OCI-LY7 (cell line): Measurements from ENCODE around the gene C20orf141. TPM values are rescaled to one million over a fixed set of nuclear protein-coding genes. Genes with fewer than 3 reads are reported as not detected.

Source experiments
- BruUV-seq: library from RNA; stranded (reverse); fragments of 400-500 nt; replicated peaks from 2 replicates; lab custom pipeline; 2021; lab: Mats Ljungman, UMichigan
- CTCF ChIA-PET: fragments of 300-600 bp; sonication (Branson Sonifier 250); formaldehyde crosslinking; loops from one replicate; lab custom pipeline; 2022; ENCODE audit warnings: antibody characterized with exemption; ENCODE audit not compliant: unreplicated experiment; lab: Charles Lee
- POLR2A ChIA-PET: fragments of 300-600 bp; sonication (Branson Sonifier 250); formaldehyde crosslinking; loops from one replicate; lab custom pipeline; 2022; ENCODE audit warnings: antibody characterized with exemption; lab: Charles Lee
- DNase-seq: peaks from one replicate; pipeline ENCODE4 v3.0.0-alpha.2; 2015; ENCODE audit warnings: low spot score
- H2AFZ ChIP-seq: fragments of 200-600 bp; sonication (generic), shearing (Covaris generic); 2 replicates; pipeline ENCODE4 v1.6.1; 2014; ENCODE audit warnings: mild to moderate bottlenecking, antibody characterized with exemption, low read length, moderate library complexity
- H3K27ac ChIP-seq: fragments of 200-600 bp; sonication (generic); 2 replicates; pipeline ENCODE4 v1.5.1; 2014; ENCODE audit warnings: mixed run types, low read depth, mild to moderate bottlenecking, moderate library complexity, low read length, inconsistent platforms; ENCODE audit not compliant: poor library complexity, severe bottlenecking
- H3K36me3 ChIP-seq: fragments of 200-600 bp; sonication (generic); 2 replicates; pipeline ENCODE4 v1.6.1; 2014; ENCODE audit warnings: mild to moderate bottlenecking, antibody characterized with exemption, low read length, moderate library complexity, mixed read lengths; ENCODE audit not compliant: insufficient read depth
- H3K4me1 ChIP-seq: fragments of 200-600 bp; sonication (generic); 2 replicates; pipeline ENCODE4 v1.5.1; 2014; ENCODE audit warnings: mild to moderate bottlenecking, low read length; ENCODE audit not compliant: insufficient read depth, poor library complexity, severe bottlenecking
- H3K4me2 ChIP-seq: fragments of 200-600 bp; sonication (generic); 2 replicates; pipeline ENCODE4 v1.6.1; 2014; ENCODE audit warnings: mild to moderate bottlenecking, low read length
- H3K4me3 ChIP-seq: fragments of 200-600 bp; sonication (generic); 2 replicates; pipeline ENCODE4 v1.5.1; 2014; ENCODE audit warnings: mild to moderate bottlenecking, low read depth, low read length; ENCODE audit not compliant: poor library complexity, severe bottlenecking
- H3K79me2 ChIP-seq: fragments of 200-600 bp; sonication (generic); 2 replicates; pipeline ENCODE4 v1.6.1; 2016; ENCODE audit warnings: low read depth, mild to moderate bottlenecking, low read length, moderate library complexity, mixed read lengths; ENCODE audit not compliant: insufficient read depth
- H3K9me2 ChIP-seq: fragments of 200-600 bp; sonication (generic); 2 replicates; pipeline ENCODE4 v1.6.1; 2016; ENCODE audit warnings: mild to moderate bottlenecking, low read length, mixed read lengths; ENCODE audit not compliant: insufficient read depth
- H3K9me3 ChIP-seq: fragments of 200-600 bp; sonication (generic); 2 replicates; pipeline ENCODE4 v1.6.1; 2014; ENCODE audit warnings: mild to moderate bottlenecking, mixed run types, low read length, mixed read lengths
- H4K20me1 ChIP-seq: fragments of 200-600 bp; sonication (generic); 2 replicates; pipeline ENCODE4 v1.6.1; 2014; ENCODE audit warnings: mild to moderate bottlenecking, antibody characterized with exemption, low read length, moderate library complexity, mixed read lengths; ENCODE audit not compliant: insufficient read depth
- CTCF ChIP-seq: fragments of 200-600 bp; sonication (generic); conservative IDR thresholded peaks from 2 replicates; pipeline ENCODE4 v1.5.1; 2014; ENCODE audit warnings: mild to moderate bottlenecking, antibody characterized with exemption, low read length, moderate library complexity, mixed read lengths
- EZH2phosphoT487 ChIP-seq: fragments of 200-600 bp; sonication (generic); IDR thresholded peaks from 2 replicates; pipeline ENCODE4 v1.6.1; 2018; ENCODE audit warnings: low read depth, borderline replicate concordance, mild to moderate bottlenecking, mixed run types, antibody characterized with exemption, low read length, moderate library complexity, mixed read lengths
- intact Hi-C: fragments of 100-400 bp; cut with micrococcal nuclease; formaldehyde crosslinking; loops from one replicate; pipeline ENCODE4 v1.10.0; 2022; ENCODE audit not compliant: unreplicated experiment
- total RNA-seq, 2 experiments: library from RNA; depleted of rRNA in 1 of 2; stranded (reverse); fragments of >200 nt in 1 of 2; shearing (Covaris generic) in 1 of 2; gene quantifications; 2 replicates each; pipeline ENCODE4 v1.2.3, GENCODE V29; 2014 to 2022

C20orf141 gene
- total RNA-seq, 2 experiments from 2014 or later, result not detected

GRCh38 chr20:2812189-2812588, 2.6 kb upstream of the C20orf141 start:
- Histone ChIP-seq H3K9me2 (no peaks in the 10 kb centered on the region), H3K79me2 (no peaks in the 10 kb centered on the region), H3K4me1 (no peaks in the 10 kb centered on the region), H3K4me3 (no peak overlapping the region), H3K27ac (no peak overlapping the region), H3K36me3 (no peaks in the 10 kb centered on the region), H2AFZ (no peak overlapping the region), H3K9me3 (0 out of 2 replicates have a peak, but pooled peaks cover 6% of the 10 kb centered on the region), H4K20me1 (no peaks in the 10 kb centered on the region), H3K4me2 (no peak overlapping the region)
- DNase-seq, result no peak
- intact Hi-C loops, result no loop called here
- POLR2A ChIA-PET, result no interaction called here
- BruUV-seq, result no TSS peak
- TF ChIP-seq CTCF, result no peak
- TF ChIP-seq EZH2phosphoT487, result no peak
- CTCF ChIA-PET, result no interaction called here

DNA sequence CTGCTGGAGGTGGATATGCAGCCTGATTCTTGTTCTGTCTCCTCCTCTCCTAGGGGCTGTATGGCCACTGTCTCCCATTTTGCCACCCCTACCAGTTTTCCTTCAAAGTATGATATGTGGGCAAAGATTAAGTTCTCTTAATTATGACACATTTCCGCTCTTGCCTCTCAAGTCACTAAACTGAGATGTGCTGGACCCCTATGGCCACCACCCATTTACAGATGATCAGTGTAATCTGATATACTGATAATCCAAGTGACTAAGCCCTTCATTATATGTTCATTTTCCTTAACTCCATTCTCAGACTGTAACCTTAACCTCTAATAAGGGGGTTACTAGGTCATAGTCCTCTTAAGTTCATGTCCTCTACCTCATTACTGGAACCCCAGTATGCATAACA, 711 bp upstream of the C20orf141 start:
- ChIA-PET CTCF (no interaction called here), POLR2A (no interaction called here)
- Histone ChIP-seq H3K27ac (no peak overlapping the region), H3K4me2 (no peak overlapping the region), H3K4me1 (no peaks in the 10 kb centered on the region), H3K4me3 (no peak overlapping the region), H3K79me2 (no peaks in the 10 kb centered on the region), H3K36me3 (no peaks in the 10 kb centered on the region), H3K9me2 (no peaks in the 10 kb centered on the region), H4K20me1 (no peaks in the 10 kb centered on the region), H2AFZ (no peak overlapping the region), H3K9me3 (0 out of 2 replicates have a peak, but pooled peaks cover 6% of the 10 kb centered on the region)
- no TSS peak for BruUV-seq
- TF ChIP-seq EZH2phosphoT487 (no peak), CTCF (no peak)
- no peak for DNase-seq
- intact Hi-C loops, result no loop called here

DNA sequence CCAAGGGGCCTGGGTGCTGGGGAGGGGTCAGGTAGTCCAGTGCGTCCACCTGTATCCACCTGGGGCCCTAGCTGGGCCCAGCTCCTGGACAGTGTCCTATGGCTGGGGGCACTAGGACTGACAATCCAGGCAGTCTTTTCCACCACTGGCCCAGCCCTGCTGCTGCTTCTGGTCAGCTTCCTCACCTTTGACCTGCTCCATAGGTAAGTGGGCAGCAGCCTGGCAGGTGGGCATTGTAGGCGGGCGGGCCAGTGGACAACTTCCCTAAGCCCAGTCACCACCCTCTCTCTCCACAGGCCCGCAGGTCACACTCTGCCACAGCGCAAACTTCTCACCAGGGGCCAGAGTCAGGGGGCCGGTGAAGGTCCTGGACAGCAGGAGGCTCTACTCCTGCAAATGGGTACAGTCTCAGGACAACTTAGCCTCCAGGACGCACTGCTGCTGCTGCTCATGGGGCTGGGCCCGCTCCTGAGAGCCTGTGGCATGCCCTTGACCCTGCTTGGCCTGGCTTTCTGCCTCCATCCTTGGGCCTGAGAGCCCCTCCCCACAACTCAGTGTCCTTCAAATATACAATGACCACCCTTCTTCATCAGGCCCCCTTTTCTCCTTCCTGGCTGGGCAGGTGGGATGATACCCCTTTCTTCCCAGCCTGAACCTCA, 584 bp downstream of the C20orf141 start:
- ChIA-PET CTCF (no interaction called here), POLR2A (no interaction called here)
- BruUV-seq, result no TSS peak
- Histone ChIP-seq H2AFZ (no peak overlapping the region), H3K79me2 (no peaks in the 10 kb centered on the region), H3K4me2 (no peak overlapping the region), H3K4me3 (no peak overlapping the region), H4K20me1 (no peaks in the 10 kb centered on the region), H3K4me1 (no peaks in the 10 kb centered on the region), H3K9me3 (0 out of 2 replicates have a peak, but pooled peaks cover 6% of the 10 kb centered on the region), H3K36me3 (no peaks in the 10 kb centered on the region), H3K27ac (no peak overlapping the region), H3K9me2 (no peaks in the 10 kb centered on the region)
- intact Hi-C loops, result no loop called here
- TF ChIP-seq EZH2phosphoT487 (no peak), CTCF (no peak)
- no peak for DNase-seq
